Stimulated activated CD8-positive, alpha-beta memory T cell treated with anti-CD3 and anti-CD28 coated beads, Interleukin-2, amount 100 ng/mL, for 1 hour (primary cell): ENCODE results near the gene LMTK3.
A peak's percentile ranks its signal among the peaks of the same experiment; 100 is the strongest.

Experiments
- DNase-seq, 2 donors: peaks; one replicate each; pipeline ENCODE4 v3.0.0-alpha.2; 2020; ENCODE audit warnings: low read depth in 2 of 2

Gene LMTK3

GRCh38 chr19:48446579-48446978, 65.1 kb downstream of the LMTK3 start:
- DNase-seq: no peak

- peak; percentile 77 to 83 for DNase-seq
Measured at GRCh38 chr19:48445606-48446481, 65.8 kb downstream of the LMTK3 start, which contains the start of gene GRWD1. Gene GRWD1 (plus strand): TSS chr19:48445983. CDS start chr19:48446006, 23 bp downstream.

GRCh38 chr19:48445256-48445605, 66.4 kb downstream of the LMTK3 start:
- no peak for DNase-seq

GRCh38 chr19:48444936-48445200, 66.8 kb downstream of the LMTK3 start:
- no peak for DNase-seq

- DNase-seq: no peak
Measured at GRCh38 chr19:48444129-48444935, 67.3 kb downstream of the LMTK3 start.

- DNase-seq: no peak
Measured at GRCh38 chr19:48443731-48444128, 67.9 kb downstream of the LMTK3 start.

GRCh38 chr19:48443256-48443655, 68.4 kb downstream of the LMTK3 start:
- no peak for DNase-seq

- DNase-seq: no peak
Measured at GRCh38 chr19:48442116-48443035, 69.3 kb downstream of the LMTK3 start.

GRCh38 chr19:48441360-48442050, 70.1 kb downstream of the LMTK3 start:
- DNase-seq: no peak

- DNase-seq: no peak
Measured at GRCh38 chr19:48436586-48436985, 75.0 kb downstream of the LMTK3 start.
